Gastroesophageal sphincter (tissue), 3 donors: Measurements from ENCODE around the gene ARHGAP18.

Experiments
- CTCF ChIP-seq, 4 experiments: fragments of 200-600 bp in 2 of 4; fragments of 450-650 bp in 2 of 4; sonication (generic) in 1 of 4; IDR thresholded peaks; one replicate each; pipeline ENCODE4 v1.5.1; 2017 to 2019; ENCODE audit warnings: antibody characterized with exemption in 4 of 4, mild to moderate bottlenecking in 2 of 4, moderate library complexity in 2 of 4
- EP300 ChIP-seq: sonication (generic); formaldehyde crosslinking; IDR thresholded peaks from one replicate; pipeline ENCODE4 v1.6.1; 2017; ENCODE audit warnings: antibody characterized with exemption, mild to moderate bottlenecking
- POLR2A ChIP-seq, 2 donors: fragments of 450-650 bp; IDR thresholded peaks; one replicate each; pipeline ENCODE4 v1.6.1; 2017; ENCODE audit warnings: antibody characterized with exemption in 2 of 2, mild to moderate bottlenecking in 2 of 2, moderate library complexity in 1 of 2
- POLR2AphosphoS5 ChIP-seq: sonication (generic); formaldehyde crosslinking; IDR thresholded peaks from one replicate; pipeline ENCODE4 v1.6.1; 2017; ENCODE audit warnings: antibody characterized with exemption

GRCh38 chr6:129637340-129638054 is 72.5 kb downstream of the ARHGAP18 start:
- TF ChIP-seq POLR2AphosphoS5, result no peak
- no peak for TF ChIP-seq POLR2A (IDR thresholded peaks at IDR 0.05)
- no peak for TF ChIP-seq CTCF (IDR thresholded peaks at IDR 0.05)
- TF ChIP-seq EP300, result no peak
